ENCODE data around the gene CAMSAP3.

CAMSAP3 gene, protein sequence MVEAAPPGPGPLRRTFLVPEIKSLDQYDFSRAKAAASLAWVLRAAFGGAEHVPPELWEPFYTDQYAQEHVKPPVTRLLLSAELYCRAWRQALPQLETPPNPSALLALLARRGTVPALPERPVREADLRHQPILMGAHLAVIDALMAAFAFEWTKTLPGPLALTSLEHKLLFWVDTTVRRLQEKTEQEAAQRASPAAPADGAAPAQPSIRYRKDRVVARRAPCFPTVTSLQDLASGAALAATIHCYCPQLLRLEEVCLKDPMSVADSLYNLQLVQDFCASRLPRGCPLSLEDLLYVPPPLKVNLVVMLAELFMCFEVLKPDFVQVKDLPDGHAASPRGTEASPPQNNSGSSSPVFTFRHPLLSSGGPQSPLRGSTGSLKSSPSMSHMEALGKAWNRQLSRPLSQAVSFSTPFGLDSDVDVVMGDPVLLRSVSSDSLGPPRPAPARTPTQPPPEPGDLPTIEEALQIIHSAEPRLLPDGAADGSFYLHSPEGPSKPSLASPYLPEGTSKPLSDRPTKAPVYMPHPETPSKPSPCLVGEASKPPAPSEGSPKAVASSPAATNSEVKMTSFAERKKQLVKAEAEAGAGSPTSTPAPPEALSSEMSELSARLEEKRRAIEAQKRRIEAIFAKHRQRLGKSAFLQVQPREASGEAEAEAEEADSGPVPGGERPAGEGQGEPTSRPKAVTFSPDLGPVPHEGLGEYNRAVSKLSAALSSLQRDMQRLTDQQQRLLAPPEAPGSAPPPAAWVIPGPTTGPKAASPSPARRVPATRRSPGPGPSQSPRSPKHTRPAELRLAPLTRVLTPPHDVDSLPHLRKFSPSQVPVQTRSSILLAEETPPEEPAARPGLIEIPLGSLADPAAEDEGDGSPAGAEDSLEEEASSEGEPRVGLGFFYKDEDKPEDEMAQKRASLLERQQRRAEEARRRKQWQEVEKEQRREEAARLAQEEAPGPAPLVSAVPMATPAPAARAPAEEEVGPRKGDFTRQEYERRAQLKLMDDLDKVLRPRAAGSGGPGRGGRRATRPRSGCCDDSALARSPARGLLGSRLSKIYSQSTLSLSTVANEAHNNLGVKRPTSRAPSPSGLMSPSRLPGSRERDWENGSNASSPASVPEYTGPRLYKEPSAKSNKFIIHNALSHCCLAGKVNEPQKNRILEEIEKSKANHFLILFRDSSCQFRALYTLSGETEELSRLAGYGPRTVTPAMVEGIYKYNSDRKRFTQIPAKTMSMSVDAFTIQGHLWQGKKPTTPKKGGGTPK

GRCh38 chr19:7595466-7596133, at the start of gene CAMSAP3:
Gene CAMSAP3 (plus strand): TSS chr19:7595863. CDS start chr19:7596003, 140 bp downstream.
- DNase-seq (ENCODE audit: low read depth): peak; percentile 25

- no peak for DNase-seq (ENCODE audit: low read depth)
These were observed 49.8 kb upstream of the CAMSAP3 start for GRCh38 chr19:7545904-7546303.

GRCh38 chr19:7547159-7547558, 48.5 kb upstream of the CAMSAP3 start:
- no peak for DNase-seq (ENCODE audit: low read depth)

DNA sequence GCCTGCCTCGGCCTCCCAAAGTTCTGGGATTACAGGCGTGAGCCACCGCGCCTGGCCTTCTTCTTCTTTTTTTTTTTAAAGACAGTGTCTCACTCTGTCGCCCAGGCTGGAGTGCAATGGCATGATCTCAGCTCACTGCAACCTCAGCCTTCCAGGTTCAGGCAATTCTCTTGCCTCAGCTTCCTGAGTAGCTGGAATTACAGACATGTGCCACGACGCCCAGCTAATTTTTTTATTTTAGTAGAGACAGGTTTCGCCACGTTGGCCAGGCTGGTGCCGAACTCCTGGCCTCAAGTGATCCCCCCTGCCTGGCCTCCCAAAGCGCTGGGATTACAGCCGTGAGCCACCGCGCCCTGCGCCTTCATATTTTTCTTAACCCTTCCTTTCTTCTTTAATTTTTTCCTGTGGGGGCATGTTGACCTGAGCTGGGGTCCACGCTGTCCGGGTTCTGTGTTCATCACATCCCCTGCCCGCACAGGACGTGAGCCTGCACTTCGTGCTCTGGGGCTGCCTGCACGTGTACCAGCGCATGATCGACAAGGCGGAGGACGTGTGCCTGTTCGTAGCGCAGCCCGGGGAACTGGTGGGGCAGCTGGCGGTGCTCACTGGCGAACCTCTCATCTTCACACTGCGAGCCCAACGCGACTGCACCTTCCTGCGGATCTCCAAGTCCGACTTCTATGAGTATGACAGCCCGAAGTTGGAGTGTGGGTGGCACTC, 46.1 kb upstream of the CAMSAP3 start:
- no peak for DNase-seq (ENCODE audit: low read depth)

GRCh38 chr19:7550169-7550770, 45.4 kb upstream of the CAMSAP3 start:
- no peak for DNase-seq (ENCODE audit: low read depth)

- DNase-seq (ENCODE audit: low read depth): no peak
These were observed 44.5 kb upstream of the CAMSAP3 start for GRCh38 chr19:7550987-7551761.

- no peak for DNase-seq (ENCODE audit: low read depth)
These were observed 42.9 kb upstream of the CAMSAP3 start for GRCh38 chr19:7552781-7553180.

GRCh38 chr19:7554565-7554964, 41.1 kb upstream of the CAMSAP3 start:
- no peak for DNase-seq (ENCODE audit: low read depth)

GRCh38 chr19:7554990-7555864, 40.4 kb upstream of the CAMSAP3 start:
- DNase-seq (ENCODE audit: low read depth): no peak

DNA sequence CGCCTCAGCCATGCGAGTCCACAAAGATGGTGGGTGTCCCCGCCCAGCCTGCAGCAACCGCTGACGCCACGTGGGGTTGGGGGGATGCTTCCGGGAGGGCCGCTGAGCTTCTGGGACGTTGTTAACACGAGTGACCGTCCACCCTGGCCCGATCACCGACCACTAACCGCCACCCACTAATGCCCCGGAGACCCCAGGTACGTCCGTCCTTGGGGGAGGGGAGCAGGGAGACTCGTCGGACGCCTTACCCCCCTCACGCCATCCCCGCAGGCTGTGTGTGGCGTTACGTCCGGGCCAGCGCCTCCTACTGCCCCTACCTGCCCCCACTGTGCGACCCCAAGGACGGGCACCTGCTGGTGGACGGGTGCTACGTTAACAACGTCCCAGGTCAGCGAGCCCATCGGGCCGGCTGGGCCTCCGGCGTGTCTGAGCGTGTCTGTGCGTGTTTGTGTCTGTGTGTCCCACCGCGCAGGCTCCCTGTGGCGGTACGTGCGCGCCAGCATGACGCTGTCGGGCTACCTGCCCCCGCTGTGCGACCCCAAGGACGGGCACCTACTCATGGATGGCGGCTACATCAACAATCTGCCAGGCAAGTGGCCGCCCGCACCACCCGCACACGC, 38.9 kb upstream of the CAMSAP3 start:
- DNase-seq (ENCODE audit: low read depth): no peak

GRCh38 chr19:7558667-7559066, 37.0 kb upstream of the CAMSAP3 start:
- no peak for DNase-seq (ENCODE audit: low read depth)

DNA sequence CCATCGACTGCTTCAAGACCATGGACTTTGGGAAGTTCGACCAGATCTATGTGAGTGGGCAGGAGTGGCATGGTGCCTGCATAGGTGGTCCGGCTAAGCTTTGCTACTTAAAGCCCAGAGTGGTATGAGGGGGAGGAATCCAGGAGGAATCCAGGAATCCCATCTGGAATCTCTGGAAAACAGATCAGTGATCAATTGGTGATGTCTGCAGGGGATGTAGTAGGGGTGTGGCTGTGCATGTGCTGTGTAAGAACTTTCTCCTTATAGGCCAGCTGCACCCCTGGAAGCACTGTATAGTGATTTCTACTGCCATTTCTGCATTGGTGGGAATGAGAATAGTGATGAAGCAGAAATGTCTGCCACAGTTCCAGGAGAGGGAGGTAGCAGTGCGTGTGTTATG, 36.6 kb upstream of the CAMSAP3 start:
- no peak for DNase-seq (ENCODE audit: low read depth)

DNA sequence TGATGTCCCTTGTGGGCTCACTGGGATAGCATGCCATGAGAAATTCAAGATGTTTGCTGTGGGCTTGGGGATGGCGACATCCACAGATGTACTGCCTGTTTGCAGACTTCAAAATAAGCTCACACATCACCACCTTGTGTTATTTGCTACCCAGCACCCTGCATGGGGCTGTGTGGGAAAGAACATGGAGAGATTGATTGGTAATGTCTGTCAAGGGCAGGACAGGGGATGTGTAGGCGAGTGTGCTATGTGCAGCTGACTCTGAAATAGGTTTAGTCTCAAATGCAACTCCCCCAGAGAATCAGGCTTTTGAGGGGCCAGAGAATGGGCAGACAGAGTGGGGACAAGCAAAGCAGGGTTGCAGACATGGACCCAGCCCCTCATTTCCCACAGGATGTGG, 35.4 kb upstream of the CAMSAP3 start:
- DNase-seq (ENCODE audit: low read depth): no peak

DNA sequence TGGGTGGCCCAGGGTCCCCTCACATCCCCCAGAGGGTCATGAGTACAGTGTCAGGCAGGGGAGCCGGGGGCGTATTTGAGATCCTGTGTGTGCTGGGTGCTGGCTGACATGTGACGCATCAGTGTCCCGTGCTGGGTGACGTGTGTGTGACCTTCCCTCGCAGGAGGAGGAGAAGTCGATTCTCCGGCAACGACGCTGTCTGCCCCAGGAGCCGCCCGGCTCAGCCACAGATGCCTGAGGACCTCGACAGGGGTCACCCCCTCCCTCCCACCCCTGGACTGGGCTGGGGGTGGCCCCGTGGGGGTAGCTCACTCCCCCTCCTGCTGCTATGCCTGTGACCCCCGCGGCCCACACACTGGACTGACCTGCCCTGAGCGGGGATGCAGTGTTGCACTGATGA, 34.3 kb upstream of the CAMSAP3 start:
- no peak for DNase-seq (ENCODE audit: low read depth)

GRCh38 chr19:7562646-7563393, 32.8 kb upstream of the CAMSAP3 start:
- DNase-seq (ENCODE audit: low read depth): no peak

- no peak for DNase-seq (ENCODE audit: low read depth)
These were observed 30.8 kb upstream of the CAMSAP3 start for GRCh38 chr19:7564866-7565265.

DNA sequence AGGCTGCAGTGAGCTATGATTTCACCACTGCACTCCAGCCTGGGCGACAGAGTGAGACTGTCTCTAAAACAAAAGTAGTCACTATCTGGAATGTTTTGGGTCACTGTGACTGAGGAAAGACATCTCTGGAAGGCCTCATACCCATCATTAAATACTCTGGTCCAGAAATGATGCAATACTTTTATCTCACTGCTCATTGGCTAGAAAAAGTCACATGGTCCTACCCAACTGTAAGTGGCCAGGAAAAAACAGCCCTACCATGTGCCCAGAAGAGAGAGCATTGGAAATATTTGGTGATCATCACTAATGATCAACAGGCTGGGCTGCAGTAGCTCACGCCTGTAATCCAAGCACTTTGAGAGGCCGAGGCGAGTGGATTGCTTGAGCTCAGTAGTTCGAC, 30.3 kb upstream of the CAMSAP3 start:
- no peak for DNase-seq (ENCODE audit: low read depth)

DNA sequence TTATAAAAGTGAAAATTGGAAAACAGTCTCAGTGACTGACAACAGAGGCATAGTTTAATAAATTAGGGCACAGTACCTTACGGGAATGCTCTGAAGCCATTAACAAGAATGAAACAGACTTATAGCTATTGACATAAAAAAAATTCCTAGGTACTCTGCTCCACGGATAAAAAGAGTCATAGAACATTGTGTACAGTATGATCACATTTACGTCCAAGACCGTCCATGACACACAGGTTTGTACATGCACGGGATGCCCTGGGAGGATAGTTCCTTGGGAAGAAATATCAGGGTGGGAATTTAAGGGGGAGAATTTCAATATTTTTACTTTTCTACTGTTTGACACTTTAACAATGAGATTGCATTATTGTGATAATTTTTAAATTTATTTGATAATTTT, 24.9 kb upstream of the CAMSAP3 start:
- no peak for DNase-seq (ENCODE audit: low read depth)
